HG03558 (cell line): ENCODE data around the gene STIM2.
A peak's percentile ranks its signal among the peaks of the same experiment; 100 is the strongest.

Experiments used
- ATAC-seq: cut with Tn5 transposase; IDR thresholded peaks from one replicate; pipeline ENCODE4 v1.9.1; 2021; ENCODE audit warnings: moderate number of reproducible peaks; ENCODE audit not compliant: unreplicated experiment; ENCODE audit errors: extremely low read depth

The STIM2 gene

DNA sequence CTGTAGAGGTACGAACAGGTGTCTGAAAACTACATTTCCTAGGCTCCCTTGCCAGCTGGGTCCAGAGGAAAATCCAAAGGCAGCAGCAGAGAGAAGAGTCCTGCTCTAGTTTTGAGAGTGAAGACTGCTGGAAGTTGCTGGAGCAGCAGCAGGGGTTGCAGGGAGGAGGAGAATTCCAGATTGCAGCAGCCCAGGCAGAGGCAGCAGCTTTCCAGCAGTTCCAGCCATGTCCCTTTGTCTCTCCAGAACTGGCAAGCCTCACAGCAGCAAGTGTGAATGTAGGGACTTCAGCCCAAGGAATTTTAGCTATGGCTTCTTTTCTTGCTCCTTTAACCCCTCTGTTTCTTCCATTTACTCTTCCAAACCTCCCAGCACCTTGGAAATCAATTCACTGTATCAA, 24.1 kb upstream of the STIM2 start:
- no peak for ATAC-seq

DNA sequence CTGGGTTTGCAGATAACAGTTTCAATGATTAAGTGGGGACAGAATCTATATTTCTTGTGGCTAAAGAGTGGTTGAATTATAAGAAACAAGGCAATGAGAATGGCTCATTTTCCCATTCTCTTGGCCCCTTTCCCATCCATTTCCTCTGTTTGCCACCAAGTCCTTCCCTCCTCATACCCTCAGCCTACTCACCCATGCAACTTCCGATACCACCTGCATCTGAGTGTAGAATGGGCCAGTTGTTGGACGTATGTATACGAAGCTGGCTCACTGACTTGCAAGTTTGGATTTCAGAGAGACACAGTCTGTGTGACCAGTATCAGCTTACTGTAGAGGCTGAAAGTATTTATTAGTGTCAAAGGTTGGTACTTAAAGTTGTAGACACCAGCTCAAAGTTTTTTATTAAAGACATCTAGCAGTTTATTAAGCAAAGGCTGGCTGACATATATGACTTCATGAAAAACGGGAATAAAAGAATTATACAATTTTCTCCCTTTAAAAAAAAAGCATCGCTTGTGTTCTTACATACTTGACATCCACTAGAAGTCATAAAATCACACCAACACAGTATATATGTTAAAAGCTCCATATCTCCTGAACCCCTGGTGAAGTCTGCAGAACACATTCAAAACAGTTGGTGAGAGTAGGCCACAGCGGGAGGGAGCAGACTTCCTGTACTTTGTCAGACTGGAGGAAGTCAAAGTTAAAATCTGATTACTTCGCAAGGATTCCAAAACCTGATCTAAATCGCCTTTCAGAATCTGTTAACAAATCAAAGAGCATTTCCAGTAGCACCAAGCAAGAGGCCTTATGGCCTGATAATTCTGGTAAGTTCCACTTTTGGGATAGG, 22.4 kb upstream of the STIM2 start:
- no peak for ATAC-seq

DNA sequence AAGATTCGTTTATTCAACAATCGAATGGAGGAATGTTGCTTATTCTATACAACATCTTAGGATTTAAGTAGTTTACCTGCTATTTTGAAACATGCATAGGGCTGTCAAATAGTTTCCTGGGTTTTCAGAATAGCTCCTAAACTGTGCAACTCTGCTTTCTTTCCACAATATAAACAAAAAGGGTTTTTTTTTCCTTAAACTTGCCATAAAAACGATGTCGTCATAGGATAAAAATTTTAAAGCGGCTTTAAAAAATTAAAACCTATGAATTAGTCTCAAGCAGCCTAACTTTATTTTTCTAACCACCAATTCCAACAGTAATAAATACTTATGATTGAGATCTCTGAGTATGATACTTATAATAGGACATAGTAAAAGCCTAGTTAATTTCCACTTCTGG, 21.6 kb upstream of the STIM2 start:
- ATAC-seq, result no peak

DNA sequence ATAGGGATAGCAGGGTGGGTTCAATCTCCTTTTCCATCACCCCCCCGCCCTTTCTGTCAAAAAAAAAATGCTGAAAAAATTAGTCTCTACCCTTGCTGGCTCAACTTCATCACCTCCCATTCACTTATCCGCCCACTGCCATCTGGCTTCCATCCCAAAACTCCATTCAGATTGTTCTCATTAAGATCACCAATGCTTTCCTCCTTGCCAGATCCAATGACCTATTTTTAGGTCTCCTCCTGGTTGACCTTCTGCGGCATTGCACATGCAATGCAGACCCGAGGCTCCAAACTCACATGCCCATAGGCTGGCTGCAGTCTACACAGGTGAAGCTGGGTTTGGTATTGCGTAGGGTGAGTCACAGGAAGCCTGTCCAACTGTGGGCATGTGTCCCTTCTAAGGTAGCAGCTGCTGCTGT, 21.1 kb upstream of the STIM2 start:
- no peak for ATAC-seq

DNA sequence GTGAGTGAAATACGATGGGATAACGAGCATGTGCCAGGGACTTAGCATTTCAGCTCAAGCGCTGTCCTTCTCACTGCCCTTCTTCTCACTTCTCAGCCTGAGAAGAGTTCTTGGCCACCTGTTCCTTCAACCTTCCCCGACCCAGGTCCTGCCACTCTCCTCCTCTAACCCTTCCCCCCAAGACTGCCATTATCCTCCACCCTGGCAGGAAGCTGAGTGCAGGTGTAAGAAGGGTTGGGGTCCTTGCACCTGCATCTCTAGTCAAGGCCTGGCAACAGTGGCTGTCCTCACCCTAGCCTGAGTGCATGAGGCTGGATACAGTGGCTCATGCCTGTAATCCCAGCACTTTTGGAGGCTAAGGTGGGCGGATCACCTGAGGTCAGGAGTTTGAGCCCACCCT, 19.9 kb upstream of the STIM2 start:
- no peak for ATAC-seq

DNA sequence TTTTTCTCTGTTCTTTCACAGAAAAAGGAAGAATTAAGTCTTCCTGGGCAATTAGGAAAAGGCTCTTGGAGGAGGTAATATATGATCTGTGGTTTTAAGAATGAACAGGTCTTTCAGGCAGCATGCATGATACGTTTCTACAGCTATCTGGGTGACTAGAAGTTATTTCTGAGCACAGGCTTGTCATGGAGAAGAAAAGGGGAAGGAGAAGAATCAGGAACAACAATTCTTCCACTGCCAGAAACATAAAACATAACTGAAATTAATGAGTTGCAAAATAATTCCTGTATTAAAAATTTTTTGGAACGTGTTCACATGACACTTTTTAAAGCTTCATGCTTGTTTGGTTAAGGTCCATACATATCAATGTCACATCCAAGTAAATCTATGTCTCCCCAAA, 17.7 kb upstream of the STIM2 start:
- no peak for ATAC-seq

DNA sequence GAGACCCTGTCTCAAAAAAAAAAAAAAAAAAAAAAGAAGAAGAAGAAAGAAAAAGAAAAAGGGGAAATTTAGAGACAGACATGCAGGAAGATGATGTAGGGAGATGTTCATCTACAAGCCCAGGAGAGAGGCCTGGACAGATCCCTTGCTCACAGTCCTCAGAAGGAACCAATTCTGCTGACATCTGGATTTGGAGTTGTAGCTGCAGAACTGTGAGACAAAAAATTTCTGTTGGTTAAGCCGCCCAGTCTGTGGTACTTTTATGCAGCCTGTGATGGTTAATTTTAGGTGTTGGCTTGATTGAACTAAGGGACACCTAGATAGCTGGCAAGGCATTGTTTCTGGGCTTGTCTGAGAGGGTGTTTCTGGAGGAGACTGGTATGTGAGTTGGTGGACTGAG, 10.1 kb upstream of the STIM2 start:
- no peak for ATAC-seq

DNA sequence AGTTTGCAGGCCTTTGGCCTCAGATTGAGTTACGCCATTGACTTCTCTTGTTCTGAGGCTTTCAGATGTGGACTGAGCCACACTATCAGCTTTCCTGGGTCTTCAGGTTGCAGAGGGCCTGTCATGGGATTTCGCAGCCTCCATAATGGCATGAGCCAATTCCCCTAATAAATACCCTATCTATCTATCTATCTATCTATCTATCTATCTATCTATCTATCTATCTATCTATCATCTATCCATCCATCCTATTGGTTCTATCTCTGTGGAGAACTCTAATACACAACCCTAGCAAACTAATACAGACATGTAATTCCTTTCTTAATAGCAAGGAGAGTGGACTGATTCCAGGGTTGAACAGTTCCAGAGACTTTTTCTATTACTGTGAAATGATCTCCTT, 9.5 kb upstream of the STIM2 start:
- no peak for ATAC-seq

DNA sequence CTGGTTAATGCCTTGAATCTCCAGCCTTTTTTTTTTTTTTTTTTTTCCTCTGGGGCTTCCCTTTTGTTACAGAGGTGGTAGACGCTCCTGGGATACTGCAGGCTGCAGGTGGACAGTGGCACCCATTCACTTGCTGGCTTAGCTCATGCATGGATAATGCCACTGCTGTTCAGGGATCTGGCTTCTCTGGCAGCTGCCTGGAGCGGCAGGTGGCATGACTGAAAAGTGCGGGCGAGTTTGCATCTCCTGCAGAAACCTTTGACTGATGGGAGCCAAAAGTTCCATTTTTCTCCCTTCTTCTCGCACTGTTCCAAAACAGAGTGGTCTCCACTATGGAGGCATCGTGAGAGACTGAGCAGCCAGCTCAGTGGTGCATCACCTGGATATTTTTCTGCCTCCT, 5.9 kb upstream of the STIM2 start:
- ATAC-seq, result no peak

DNA sequence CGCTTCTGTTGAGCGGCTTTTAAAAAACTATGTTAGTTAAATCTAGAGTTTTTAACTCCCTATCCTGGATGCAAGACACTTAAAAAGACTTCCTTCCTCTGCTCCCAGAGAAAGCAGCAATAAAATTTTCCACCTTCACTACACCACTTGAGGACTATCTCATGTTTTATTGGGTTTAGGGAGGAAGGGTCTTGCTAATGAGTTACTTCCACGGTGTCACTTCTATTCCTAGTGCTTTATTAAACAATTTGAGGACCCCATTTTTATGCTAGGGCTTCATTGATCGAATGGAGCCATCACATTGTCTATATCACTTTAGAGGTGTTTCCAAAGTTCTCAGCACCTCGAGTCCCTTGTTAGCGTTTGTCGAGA, 3.7 kb upstream of the STIM2 start:
- ATAC-seq, result no peak

DNA sequence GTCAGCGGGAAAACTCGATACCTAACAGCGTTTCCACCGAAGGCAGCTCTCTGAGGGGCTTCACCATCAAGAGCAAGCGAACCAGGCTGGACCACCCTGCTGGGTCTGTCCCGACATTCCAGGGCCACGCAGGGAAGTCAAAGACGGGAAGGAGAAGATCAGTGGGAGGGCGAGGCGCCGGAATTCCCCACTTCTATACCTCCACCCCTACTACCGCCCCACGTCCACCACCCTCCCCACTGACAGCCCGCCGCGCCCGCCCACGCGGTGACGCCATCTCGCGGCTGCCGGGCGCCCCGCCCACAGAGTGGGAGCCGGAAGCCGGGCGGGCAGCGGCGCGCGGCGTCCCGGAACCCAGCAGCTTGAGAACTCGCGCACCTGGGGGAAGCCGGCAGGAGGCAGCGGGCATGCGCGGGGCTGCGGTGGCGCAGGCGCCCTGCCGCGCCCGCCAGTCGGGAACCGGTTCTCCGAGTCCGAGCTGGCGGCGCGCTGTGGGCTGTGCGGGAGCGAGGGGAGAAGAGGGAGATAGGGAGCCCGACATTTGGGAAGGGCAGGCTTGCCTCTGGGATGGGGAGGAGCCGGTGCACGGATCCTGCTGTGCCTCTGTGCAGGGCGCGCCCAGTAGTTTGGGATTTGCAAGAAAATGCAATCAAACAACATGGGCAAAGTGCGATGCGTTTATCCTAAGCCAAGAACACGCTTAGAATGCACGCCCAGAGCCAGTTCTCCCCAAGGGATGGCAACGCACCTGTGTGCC, 3.2 kb upstream of the STIM2 start:
- ATAC-seq, result peak; percentile 36

DNA sequence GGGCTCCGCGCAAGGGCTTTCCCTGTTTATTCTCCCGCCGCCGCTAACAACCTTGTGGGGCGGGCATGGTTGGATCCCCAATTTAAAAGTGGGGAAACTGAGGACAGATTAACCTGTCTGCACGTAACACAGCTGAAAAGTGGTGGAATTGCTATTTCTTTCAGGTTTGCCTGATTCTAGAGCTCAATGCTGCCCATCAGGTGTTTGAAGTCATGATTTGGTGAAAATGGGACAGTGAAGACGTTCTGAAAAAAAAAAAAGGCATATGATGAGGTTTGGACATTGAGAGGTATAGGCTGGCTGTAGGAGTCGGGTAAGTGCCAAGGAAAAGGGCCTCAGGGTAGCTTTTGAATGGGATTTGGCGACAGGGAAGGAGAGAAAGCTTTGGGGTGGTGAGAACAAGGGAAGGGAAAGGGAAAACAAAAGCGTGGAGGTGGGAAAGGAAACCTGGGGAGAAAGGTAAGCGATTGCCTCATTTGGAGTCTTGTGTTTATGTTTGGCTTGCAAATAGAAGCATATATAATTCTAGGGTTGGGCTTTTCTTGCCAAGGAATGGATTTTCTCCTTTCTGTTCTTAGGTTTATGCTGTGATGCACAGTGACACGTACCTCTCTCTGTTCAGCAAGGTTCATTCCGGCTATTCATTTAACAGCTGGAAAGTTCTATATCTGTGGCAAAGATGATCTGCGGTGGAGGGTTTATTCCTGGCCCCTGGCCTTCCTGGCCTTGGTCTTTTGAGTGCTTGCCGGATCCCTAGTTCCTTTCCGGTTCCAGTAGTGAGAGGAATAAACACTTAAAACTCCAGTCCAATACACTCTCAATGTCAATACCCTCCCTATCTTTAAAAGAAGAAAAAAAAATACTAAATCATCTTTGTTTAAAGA, 2.4 kb upstream of the STIM2 start:
- ATAC-seq, result no peak

DNA sequence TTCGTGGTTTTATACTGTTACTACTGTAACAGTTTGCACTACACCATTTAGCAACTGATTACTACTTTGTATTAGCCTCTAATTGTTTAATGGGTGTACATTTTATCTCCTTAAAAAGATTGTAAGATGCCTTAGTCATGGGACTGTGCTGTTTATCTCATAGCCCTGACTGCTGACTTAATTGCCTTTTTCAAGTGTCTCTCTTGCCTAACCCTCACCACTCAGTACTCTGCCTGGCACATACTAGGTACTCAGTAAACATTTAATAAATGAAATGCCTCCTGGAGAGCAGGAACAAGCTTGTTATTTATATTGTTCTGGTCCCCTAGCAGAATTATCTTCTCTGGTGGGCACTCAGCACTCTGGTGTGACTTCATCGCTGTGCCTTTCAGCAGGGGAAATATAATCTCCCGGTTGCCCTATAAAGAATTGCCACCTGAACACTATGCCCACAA, 1.7 kb upstream of the STIM2 start:
- no peak for ATAC-seq

DNA sequence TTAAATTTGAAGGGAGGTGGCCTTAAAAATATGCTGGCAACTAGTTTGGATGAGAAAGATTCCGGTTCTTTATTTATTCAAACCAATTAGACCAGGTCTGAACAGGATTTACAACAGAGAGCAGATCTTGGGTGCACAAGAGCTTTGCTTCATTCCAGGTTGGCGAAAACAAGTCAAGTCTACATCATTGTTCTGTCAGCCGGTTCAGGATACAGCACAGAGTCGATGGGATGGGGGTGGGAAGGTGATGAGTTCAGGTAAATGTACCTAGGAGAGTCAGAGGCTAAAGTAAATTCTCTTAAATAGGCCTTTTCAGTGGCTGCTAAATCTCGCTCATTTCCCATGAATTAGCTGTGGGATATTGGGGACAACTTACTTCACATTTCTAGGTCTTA, 882 bp upstream of the STIM2 start:
- ATAC-seq, result no peak

DNA sequence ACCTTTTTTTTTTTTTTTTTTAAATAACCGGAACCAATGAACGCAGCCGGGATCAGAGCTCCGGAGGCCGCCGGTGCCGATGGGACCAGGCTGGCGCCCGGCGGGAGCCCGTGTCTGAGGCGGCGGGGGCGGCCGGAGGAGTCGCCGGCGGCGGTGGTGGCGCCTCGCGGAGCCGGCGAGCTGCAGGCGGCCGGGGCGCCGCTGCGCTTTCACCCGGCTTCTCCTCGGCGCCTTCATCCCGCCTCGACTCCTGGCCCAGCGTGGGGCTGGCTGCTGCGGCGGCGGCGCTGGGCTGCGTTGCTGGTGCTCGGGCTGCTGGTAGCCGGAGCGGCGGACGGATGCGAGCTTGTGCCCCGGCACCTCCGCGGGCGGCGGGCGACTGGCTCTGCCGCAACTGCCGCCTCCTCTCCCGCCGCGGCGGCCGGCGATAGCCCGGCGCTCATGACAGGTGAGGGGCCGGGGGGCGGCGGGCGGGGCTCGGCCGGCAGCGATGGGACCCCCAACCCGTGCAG, 337 bp downstream of the STIM2 start:
- ATAC-seq, result peak; percentile 4

DNA sequence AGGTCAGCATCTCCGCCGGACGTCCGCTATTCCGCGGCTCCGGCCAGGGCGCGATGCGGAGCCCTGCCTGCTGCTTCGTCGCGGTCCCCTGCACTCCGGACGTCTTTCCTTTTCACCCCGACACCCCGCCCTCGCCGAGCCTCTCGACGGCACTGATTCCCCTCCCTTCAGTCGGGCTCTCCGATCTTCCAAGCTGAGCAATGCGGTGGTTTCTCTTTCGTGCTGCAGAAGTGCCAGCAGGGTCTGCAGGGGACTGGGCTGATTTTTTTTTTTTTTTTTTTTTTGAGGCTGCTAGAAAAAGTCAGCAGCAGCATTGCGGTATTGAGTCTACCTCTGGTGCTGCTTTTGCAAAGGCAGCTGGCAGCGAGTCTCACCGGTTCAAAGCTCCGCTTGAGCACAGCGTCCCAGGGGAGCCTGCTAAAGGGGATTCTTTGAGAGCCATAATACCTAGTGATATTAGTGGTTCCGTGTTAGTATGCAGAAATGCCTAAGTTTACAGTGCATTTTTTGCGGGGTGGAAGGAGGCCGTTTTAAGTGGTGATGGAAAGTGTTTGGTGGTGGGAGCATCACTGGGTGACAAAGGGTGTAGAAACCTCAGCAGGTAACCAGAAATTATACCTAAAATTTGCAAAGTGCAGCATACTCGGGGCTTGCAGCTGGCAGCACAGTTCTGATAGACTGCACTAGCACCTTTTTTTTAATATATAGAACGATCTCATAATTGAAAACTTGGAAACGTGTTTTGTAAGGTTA, 969 bp downstream of the STIM2 start:
- ATAC-seq, result peak; percentile 14

DNA sequence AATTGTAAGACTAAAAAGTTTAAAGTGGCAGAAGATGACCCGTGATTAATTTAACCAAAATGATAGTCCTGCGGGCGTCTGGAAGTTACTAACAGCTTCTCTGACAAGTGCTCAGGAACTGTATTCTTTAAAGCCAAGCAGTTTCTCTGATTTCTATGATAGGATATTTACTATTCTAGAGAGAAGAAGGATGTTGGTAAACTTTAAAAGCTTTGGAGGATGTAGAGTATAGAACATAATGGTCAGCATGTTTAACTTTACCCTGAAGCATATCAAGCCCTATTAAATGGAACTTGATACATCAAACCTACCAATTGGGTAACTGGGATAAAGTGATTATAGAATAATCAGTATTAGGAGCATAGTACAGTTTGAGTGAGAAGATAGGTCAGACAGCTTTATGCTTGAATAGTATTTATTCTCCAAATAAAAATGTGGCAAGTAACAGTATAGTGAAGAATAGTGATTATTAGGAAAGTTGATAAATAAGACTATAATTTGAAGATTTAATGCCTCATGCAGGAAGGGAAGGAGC, 1.8 kb downstream of the STIM2 start:
- ATAC-seq, result no peak

DNA sequence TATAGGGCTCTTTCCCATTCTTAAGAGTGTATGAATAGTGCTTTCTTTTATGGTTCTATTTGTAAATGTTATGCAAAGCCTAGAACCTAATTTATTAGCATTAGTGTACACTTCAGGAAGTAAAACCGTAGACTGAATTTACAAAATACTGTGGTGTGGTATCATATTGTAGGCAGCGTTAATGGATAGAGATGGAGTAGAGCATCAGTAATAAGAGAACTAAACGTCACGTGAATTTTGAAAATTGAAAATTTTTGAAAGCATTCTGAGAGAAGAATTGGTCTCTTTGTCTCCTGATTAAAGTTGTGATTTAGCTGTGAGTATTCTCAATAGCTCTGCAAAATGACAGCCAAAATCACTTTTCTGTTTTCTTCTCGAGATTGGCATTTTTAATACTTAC, 2.9 kb downstream of the STIM2 start:
- ATAC-seq, result no peak

DNA sequence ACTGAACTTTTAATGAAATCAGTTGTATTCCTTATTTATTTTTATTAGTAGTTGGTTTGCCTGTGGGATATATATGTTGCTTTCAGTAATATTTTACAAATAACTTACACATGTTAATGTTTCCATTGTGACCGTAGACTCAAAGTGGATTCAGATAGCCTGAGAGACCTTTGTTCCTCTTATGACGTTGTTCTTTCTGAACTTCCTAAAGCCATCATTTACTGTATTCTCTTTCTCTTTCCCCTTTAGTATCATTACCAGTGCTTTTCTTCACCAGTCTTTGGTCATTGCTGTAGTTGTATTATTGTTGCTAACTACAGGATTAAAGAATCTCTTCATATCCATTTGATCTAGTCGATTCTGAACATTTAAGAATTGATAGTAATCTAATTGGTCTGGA, 4.3 kb downstream of the STIM2 start:
- ATAC-seq, result no peak

DNA sequence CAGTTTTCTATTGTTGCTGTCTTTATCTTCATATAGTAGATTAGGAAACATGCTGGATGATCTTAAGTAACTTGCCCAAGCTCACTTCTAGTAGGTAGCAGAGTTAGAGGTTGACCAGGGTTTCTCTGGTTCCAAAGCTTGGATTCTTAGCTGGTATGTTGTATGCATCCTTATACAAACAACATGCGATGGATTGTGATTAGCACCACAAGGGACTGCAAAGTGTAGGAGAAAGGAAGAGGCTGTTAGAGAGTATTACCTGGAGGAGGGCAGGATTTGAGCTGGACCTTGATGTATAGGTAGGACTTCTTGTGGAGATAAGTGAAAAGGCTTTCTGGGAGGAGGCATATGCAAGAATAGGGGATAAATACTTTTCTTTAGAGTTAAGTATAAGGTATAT, 5.6 kb downstream of the STIM2 start:
- no peak for ATAC-seq
